ENCODE data around the gene SLC29A1.

DNA sequence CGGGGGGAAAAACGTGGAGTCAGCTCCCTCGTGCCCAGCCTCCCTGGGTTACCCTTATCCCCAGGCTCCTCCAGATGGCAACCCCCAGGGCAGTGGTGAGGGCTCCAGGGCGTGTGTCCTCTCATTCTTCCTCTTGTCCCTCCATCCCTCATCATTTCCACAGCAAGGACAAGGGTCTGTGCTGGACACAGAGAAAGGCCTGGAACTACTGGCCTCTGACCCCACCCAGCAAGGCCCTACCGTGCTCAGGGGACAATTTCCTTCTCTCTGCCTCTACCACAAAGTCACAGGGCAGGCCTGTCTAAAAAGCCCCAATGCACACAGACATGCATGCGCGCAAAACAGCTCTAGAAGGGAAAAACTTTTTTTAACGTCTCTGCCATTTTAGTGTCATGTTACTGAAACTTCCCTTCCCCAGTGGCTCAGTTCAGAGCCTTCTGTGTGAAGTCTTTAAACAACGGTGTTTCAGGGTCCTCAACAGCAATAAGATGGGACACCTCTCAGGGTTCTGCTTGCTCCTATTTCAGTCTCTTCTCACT lies 35.0 kb downstream of the SLC29A1 start:
- TF ChIP-seq CTCF (IDR thresholded peaks at IDR 0.05) (no peak), POLR2A (IDR thresholded peaks at IDR 0.05) (no peak)
